HCT116 (cell line): ENCODE data around the gene NCKAP5.

Source experiments
- EGR1 ChIP-seq: IDR thresholded peaks from 2 replicates; pipeline ENCODE4 v1.6.1; 2012; ENCODE audit warnings: low read depth
- EZH2 ChIP-seq: fragments of 200-600 bp; sonication (generic); IDR thresholded peaks from 2 replicates; pipeline ENCODE4 v1.6.1; 2017; ENCODE audit warnings: antibody characterized with exemption, mixed run types
- POLR2A ChIP-seq: IDR thresholded peaks from 2 replicates; pipeline ENCODE4 v1.7.0; 2011; ENCODE audit warnings: borderline replicate concordance; ENCODE audit not compliant: insufficient read depth, insufficient read length; ENCODE audit errors: extremely low read depth
- SIN3A ChIP-seq: IDR thresholded peaks from 2 replicates; pipeline ENCODE4 v1.6.1; 2012; ENCODE audit warnings: low read depth
- ZNF274 ChIP-seq: fragments of 200-500 bp; sonication (Bioruptor generic); IDR thresholded peaks from 2 replicates; pipeline ENCODE4 v1.6.1; 2014; ENCODE audit warnings: mild to moderate bottlenecking, low read depth, low read length, inconsistent platforms
- TF ChIP-seq, protein P1 (sequence below), 3 experiments: fragments of 200-600 bp in 1 of 3; sonication (generic) in 1 of 3; IDR thresholded peaks in 2 of 3; conservative IDR thresholded peaks in 1 of 3; 2 replicates each; pipeline ENCODE4 v1.5.1; 2012 to 2017; ENCODE audit warnings: low read depth in 2 of 3, low read length in 2 of 3, antibody characterized with exemption in 1 of 3, borderline replicate concordance in 1 of 3, control low read depth in 1 of 3, mild to moderate bottlenecking in 1 of 3, mixed read lengths in 1 of 3, mixed run types in 1 of 3, moderate library complexity in 1 of 3; ENCODE audit not compliant: insufficient read depth in 1 of 3

DNA sequence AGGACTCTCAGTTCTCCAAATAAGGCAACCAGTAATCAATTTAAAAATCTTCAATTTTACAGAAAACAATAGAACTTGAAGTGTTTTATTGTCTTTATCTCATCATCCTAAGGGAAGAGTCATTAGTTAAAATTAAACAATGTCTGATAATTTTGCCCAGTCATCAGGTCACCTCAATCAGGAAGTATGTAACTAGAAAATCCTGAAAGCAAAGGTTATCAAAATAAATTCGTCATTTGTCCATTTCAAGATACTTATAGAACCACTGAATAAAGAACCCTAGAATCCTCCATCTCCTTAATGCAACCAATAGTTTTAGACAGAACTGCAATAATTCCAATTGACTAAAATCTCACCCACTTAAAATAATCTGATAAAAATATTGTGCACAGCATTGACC, 115.2 kb downstream of the NCKAP5 start:
- TF ChIP-seq, protein P1, sequence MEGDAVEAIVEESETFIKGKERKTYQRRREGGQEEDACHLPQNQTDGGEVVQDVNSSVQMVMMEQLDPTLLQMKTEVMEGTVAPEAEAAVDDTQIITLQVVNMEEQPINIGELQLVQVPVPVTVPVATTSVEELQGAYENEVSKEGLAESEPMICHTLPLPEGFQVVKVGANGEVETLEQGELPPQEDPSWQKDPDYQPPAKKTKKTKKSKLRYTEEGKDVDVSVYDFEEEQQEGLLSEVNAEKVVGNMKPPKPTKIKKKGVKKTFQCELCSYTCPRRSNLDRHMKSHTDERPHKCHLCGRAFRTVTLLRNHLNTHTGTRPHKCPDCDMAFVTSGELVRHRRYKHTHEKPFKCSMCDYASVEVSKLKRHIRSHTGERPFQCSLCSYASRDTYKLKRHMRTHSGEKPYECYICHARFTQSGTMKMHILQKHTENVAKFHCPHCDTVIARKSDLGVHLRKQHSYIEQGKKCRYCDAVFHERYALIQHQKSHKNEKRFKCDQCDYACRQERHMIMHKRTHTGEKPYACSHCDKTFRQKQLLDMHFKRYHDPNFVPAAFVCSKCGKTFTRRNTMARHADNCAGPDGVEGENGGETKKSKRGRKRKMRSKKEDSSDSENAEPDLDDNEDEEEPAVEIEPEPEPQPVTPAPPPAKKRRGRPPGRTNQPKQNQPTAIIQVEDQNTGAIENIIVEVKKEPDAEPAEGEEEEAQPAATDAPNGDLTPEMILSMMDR (IDR thresholded peaks at IDR 0.05 in 2 of 3, conservative IDR thresholded peaks at IDR 0.05 in 1 of 3; ENCODE audit: borderline replicate concordance in 1 of 3, insufficient read depth in 1 of 3, low read depth in 2 of 3, low read length in 2 of 3), result no peak
- no peak for TF ChIP-seq ZNF274
- TF ChIP-seq EZH2, result no peak
- TF ChIP-seq EGR1, result no peak
- no peak for TF ChIP-seq SIN3A
- no peak for TF ChIP-seq POLR2A
